Glomerular endothelial cell (primary cell): ENCODE measurements around the gene PURB. TPM values are rescaled to one million over a fixed set of nuclear protein-coding genes. Genes with fewer than 3 reads are reported as not detected.
"Not testable (repeated sequence)": the region's sequence is repeated elsewhere in the genome, so short reads cannot be mapped to it uniquely, and the experiment has no call there.

ENCODE experiments used
- DNase-seq: peaks from one replicate; pipeline ENCODE4 v3.0.0-alpha.2; 2011; ENCODE audit warnings: low read depth, low spot score; ENCODE audit errors: extremely low read depth
- total RNA-seq: library from RNA; depleted of rRNA; stranded (reverse); fragments of >200 nt; gene quantifications from 2 replicates; pipeline ENCODE4 v1.2.3, GENCODE V29; 2015

PURB gene
- total RNA-seq, 1 donor from 2014 or later, result 21.4 TPM

- no peak for DNase-seq
These were observed 8.4 kb upstream of the PURB start for GRCh38 chr7:44893710-44894234.

GRCh38 chr7:44891791-44892190 is 6.5 kb upstream of the PURB start:
- no peak for DNase-seq

GRCh38 chr7:44891372-44891771 is 6.0 kb upstream of the PURB start:
- DNase-seq, result no peak

GRCh38 chr7:44889086-44889781 is 3.9 kb upstream of the PURB start:
- no peak for DNase-seq

GRCh38 chr7:44887293-44887692 is 2.0 kb upstream of the PURB start:
- no peak for DNase-seq

GRCh38 chr7:44884621-44885393 is 523 bp downstream of the PURB start:
- DNase-seq, result no peak

GRCh38 chr7:44883961-44884620 is 1.2 kb downstream of the PURB start:
- no peak for DNase-seq

GRCh38 chr7:44882899-44883298 is 2.4 kb downstream of the PURB start:
- no peak for DNase-seq

- no peak for DNase-seq
These were observed 3.7 kb downstream of the PURB start for GRCh38 chr7:44881610-44882009.

- DNase-seq, result no peak
These were observed 4.2 kb downstream of the PURB start for GRCh38 chr7:44881066-44881600.

GRCh38 chr7:44880317-44881018 is 4.9 kb downstream of the PURB start:
- no peak for DNase-seq

GRCh38 chr7:44876393-44876792 is 8.9 kb downstream of the PURB start:
- no peak for DNase-seq

- DNase-seq, result no peak
These were observed 10.1 kb downstream of the PURB start for GRCh38 chr7:44875241-44875640.

GRCh38 chr7:44872787-44873186 is 12.5 kb downstream of the PURB start:
- no peak for DNase-seq

GRCh38 chr7:44871918-44872317 is 13.4 kb downstream of the PURB start:
- not testable (repeated sequence) for DNase-seq

- not testable (repeated sequence) for DNase-seq
These were observed 14.6 kb downstream of the PURB start for GRCh38 chr7:44870780-44871179.

- not testable (repeated sequence) for DNase-seq
These were observed 15.0 kb downstream of the PURB start for GRCh38 chr7:44870336-44870735.

- DNase-seq, result no peak
These were observed 18.0 kb downstream of the PURB start for GRCh38 chr7:44867073-44867995.

- not testable (repeated sequence) for DNase-seq
These were observed 23.4 kb downstream of the PURB start for GRCh38 chr7:44861949-44862348.
